ENCODE results near the gene CDK17. TPM values are rescaled to one million over a fixed set of nuclear protein-coding genes. Genes with fewer than 3 reads are reported as not detected.
"Not testable (repeated sequence)": the region's sequence is repeated elsewhere in the genome, so short reads cannot be mapped to it uniquely, and the experiment has no call there.

CDK17 gene
- total and polyA plus RNA-seq, 2 donors from 2014 or later, result 6.6 to 35.7 TPM

DNA sequence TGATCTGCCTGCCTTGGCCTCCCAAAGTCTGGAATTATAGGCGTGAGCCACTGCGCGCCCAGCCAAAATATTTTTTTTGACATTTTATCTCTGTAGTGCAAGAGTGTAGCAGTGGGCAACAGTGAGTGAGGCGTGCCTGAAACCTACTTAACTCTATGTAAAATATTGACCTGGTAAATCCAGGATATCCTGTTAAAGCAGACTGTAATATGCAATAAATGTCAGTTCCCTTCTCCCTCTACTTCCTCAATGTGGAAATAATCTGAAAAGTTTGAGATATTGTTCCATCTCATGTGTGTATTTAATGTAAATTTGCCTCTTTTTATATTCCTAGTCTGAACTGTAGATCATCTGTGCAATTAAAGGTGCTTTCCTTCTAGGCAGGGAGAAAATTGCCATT, 9.5 kb upstream of the CDK17 start:
- TF ChIP-seq, protein P1, sequence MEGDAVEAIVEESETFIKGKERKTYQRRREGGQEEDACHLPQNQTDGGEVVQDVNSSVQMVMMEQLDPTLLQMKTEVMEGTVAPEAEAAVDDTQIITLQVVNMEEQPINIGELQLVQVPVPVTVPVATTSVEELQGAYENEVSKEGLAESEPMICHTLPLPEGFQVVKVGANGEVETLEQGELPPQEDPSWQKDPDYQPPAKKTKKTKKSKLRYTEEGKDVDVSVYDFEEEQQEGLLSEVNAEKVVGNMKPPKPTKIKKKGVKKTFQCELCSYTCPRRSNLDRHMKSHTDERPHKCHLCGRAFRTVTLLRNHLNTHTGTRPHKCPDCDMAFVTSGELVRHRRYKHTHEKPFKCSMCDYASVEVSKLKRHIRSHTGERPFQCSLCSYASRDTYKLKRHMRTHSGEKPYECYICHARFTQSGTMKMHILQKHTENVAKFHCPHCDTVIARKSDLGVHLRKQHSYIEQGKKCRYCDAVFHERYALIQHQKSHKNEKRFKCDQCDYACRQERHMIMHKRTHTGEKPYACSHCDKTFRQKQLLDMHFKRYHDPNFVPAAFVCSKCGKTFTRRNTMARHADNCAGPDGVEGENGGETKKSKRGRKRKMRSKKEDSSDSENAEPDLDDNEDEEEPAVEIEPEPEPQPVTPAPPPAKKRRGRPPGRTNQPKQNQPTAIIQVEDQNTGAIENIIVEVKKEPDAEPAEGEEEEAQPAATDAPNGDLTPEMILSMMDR (IDR thresholded peaks at IDR 0.05; ENCODE audit: borderline replicate concordance, extremely low read depth, insufficient read depth), result no peak
- FAIRE-seq, result no peak

DNA sequence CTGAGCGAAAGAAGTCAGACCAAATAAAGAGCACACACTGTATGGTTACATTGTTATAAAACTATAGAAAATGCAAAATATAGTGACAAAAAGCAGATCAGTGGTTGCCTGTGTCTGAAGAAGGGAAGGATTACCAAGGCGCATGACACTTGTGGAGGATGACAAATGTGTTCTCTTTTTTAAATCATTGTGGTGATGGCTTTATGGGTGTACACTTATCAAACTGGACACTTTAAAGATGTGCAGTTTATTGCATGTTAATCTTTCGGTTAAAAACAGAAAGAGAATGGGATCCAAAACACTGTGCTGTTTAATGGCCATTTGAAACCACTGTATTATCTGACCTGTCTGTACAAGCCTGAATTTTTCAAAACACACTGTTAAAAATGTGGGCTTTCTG, 8.8 kb upstream of the CDK17 start:
- H3K9me3 ChIP-seq (ENCODE audit: control insufficient read depth in 2 of 3, insufficient read depth in 1 of 3, low read length in 3 of 3), result no peaks in the 10 kb centered on the region
- no peak overlapping the region for H3K4me3 ChIP-seq (ENCODE audit: low read length in 3 of 3)
- DNase-seq (no peak), FAIRE-seq (no peak)
- intact Hi-C loops (cut with DNase I), result loop anchor here (10.0 kb wide), 1 partner anchor 174 kb away; no protein-coding TSS in a partner anchor
- no peaks in the 10 kb centered on the region for H3K4me1 ChIP-seq (ENCODE audit: control insufficient read depth in 2 of 3, insufficient read depth in 2 of 3, low read depth in 1 of 3, low read length in 3 of 3)
- no peaks in the 10 kb centered on the region for H3K36me3 ChIP-seq (ENCODE audit: control insufficient read depth in 2 of 3, insufficient read depth in 3 of 3, low read length in 3 of 3)
- H3K9ac ChIP-seq (ENCODE audit: low read length in 3 of 3), result no peak overlapping the region
- no peaks in the 10 kb centered on the region for H3K27me3 ChIP-seq (ENCODE audit: control insufficient read depth, insufficient read depth, low read length)
- TF ChIP-seq, protein P1 (IDR thresholded peaks at IDR 0.05; ENCODE audit: borderline replicate concordance, extremely low read depth, insufficient read depth), result no peak
- H3K27ac ChIP-seq (ENCODE audit: low read depth in 2 of 2, low read length in 2 of 2), result no peak overlapping the region

More for the DNA sequence above, 9.5 kb upstream of the CDK17 start:
- no peak overlapping the region for H3K9ac ChIP-seq (ENCODE audit: low read length in 3 of 3)
- H3K36me3 ChIP-seq (ENCODE audit: control insufficient read depth in 2 of 3, insufficient read depth in 3 of 3, low read length in 3 of 3), result no peaks in the 10 kb centered on the region
- intact Hi-C loops (cut with DNase I), result loop anchor here (10.0 kb wide), 1 partner anchor 175 kb away; no protein-coding TSS in a partner anchor
- H3K9me3 ChIP-seq (ENCODE audit: control insufficient read depth in 2 of 3, insufficient read depth in 1 of 3, low read length in 3 of 3), result no peaks in the 10 kb centered on the region
- H3K4me3 ChIP-seq (ENCODE audit: low read length in 3 of 3), result no peak overlapping the region
- H3K4me1 ChIP-seq (ENCODE audit: control insufficient read depth in 2 of 3, insufficient read depth in 2 of 3, low read depth in 1 of 3, low read length in 3 of 3), result no peaks in the 10 kb centered on the region
- H3K27ac ChIP-seq (ENCODE audit: low read depth in 2 of 2, low read length in 2 of 2), result no peak overlapping the region
- DNase-seq, result no peak
- no peaks in the 10 kb centered on the region for H3K27me3 ChIP-seq (ENCODE audit: control insufficient read depth, insufficient read depth, low read length)

DNA sequence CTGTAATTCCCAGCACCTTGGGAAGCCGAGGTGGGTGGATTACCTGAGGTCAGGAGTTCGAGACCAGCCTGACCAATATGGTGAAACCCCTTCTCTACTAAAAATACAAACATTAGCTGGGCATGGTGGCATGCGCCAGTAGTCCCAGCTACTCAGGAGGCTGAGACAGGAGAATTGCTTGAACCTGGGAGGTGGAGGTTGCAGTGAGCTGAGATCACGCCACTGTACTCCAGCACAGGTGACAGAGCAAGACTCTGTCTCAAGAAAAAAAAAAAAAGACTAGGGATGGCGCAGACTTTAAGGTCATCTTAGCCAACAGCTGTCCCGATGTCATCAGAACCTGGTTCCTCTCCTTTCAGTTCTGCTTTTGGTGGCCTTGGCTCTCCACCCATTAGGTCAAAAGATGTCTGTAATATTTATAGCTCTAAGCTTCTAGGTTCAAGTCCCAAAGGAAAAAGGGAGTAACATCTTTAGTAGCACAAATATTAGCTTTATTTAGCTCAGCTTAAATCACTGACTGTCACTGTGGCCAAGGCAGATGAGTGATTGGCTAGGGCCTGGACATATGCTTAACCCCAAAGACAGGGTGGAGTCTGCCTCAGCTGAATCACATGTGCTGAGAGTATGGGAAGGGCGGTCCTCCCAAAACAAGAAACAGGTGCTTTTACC, 7.3 kb upstream of the CDK17 start:
- H3K9ac ChIP-seq (ENCODE audit: low read length in 3 of 3); H3K9me3 ChIP-seq (ENCODE audit: control insufficient read depth in 2 of 3, insufficient read depth in 1 of 3, low read length in 3 of 3); H3K4me3 ChIP-seq (ENCODE audit: low read length in 3 of 3); H3K4me1 ChIP-seq (ENCODE audit: control insufficient read depth in 2 of 3, insufficient read depth in 2 of 3, low read depth in 1 of 3, low read length in 3 of 3); H3K27me3 ChIP-seq (ENCODE audit: control insufficient read depth, insufficient read depth, low read length); H3K36me3 ChIP-seq (ENCODE audit: control insufficient read depth in 2 of 3, insufficient read depth in 3 of 3, low read length in 3 of 3); H3K27ac ChIP-seq (ENCODE audit: low read depth in 2 of 2, low read length in 2 of 2); FAIRE-seq: not testable (repeated sequence)
- intact Hi-C loops (cut with DNase I), result loop anchor here (10.0 kb wide), 1 partner anchor 173 kb away; no protein-coding TSS in a partner anchor
- DNase-seq, result peak in 2 of 5 donors; percentile 18 to 22

DNA sequence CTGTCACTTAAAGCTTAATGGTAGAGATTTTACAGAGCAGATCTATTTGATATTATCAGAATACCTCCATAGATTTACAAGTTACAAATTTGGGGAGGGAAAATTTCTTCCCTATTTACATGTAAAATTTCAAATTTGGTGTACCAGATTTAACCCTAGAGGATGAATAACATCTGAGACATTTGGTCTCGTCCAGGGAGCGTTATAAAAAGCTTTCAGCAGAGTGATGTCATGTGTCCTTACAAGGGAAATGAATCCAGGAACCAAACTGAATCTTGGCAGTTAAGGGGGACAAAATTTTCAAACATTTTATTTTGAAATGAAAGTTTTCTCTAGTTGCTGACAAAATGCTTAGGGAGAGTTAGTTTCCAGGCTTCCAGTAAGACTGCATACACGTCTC, 4.5 kb upstream of the CDK17 start:
- FAIRE-seq (no peak), DNase-seq (no peak)
- H3K27me3 ChIP-seq (ENCODE audit: control insufficient read depth, insufficient read depth, low read length), result no peaks in the 10 kb centered on the region
- H3K9ac ChIP-seq (ENCODE audit: low read length in 3 of 3), result no peak overlapping the region
- H3K4me3 ChIP-seq (ENCODE audit: low read length in 3 of 3), result no peak overlapping the region
- intact Hi-C loops (cut with DNase I), result loop anchor here (10.0 kb wide), 1 partner anchor 170 kb away; no protein-coding TSS in a partner anchor
- H3K36me3 ChIP-seq (ENCODE audit: control insufficient read depth in 2 of 3, insufficient read depth in 3 of 3, low read length in 3 of 3), result no peaks in the 10 kb centered on the region
- no peaks in the 10 kb centered on the region for H3K9me3 ChIP-seq (ENCODE audit: control insufficient read depth in 2 of 3, insufficient read depth in 1 of 3, low read length in 3 of 3)
- H3K27ac ChIP-seq (ENCODE audit: low read depth in 2 of 2, low read length in 2 of 2), result no peak overlapping the region
- H3K4me1 ChIP-seq (ENCODE audit: control insufficient read depth in 2 of 3, insufficient read depth in 2 of 3, low read depth in 1 of 3, low read length in 3 of 3), result peaks cover 0 to 2% (median 2%) of the 10 kb centered on the region in 3 donors
- TF ChIP-seq, protein P1 (IDR thresholded peaks at IDR 0.05; ENCODE audit: borderline replicate concordance, extremely low read depth, insufficient read depth), result no peak
